Caco-2 (cell line): ENCODE data around the gene RASSF8. TPM values are rescaled to one million over a fixed set of nuclear protein-coding genes. Genes with fewer than 3 reads are reported as not detected.

Experiments
- BruUV-seq: library from RNA; stranded (reverse); fragments of 400-500 nt; replicated peaks from 2 replicates; lab custom pipeline; 2021; lab: Mats Ljungman, UMichigan
- CTCF ChIA-PET: fragments of 300-600 bp; sonication (Branson Sonifier 250); formaldehyde crosslinking; loops from one replicate; lab custom pipeline; 2022; ENCODE audit warnings: antibody characterized with exemption; lab: Charles Lee
- POLR2A ChIA-PET: fragments of 300-600 bp; sonication (Branson Sonifier 250); formaldehyde crosslinking; loops from one replicate; lab custom pipeline; 2022; ENCODE audit warnings: antibody characterized with exemption; lab: Charles Lee
- DNase-seq, 2 experiments: peaks; one replicate each; pipeline versions ENCODE4 v3.0.0 to v3.0.0-alpha.2; 2020 to 2022
- H3K27me3 ChIP-seq: replicated peaks from 2 replicates; pipeline ENCODE4 v1.6.0; 2011; ENCODE audit warnings: low read length; ENCODE audit not compliant: control insufficient read depth, insufficient read depth
- H3K36me3 ChIP-seq: 2 replicates; pipeline ENCODE4 v1.5.1; 2011; ENCODE audit warnings: low read length; ENCODE audit not compliant: control insufficient read depth, insufficient read depth
- H3K4me1 ChIP-seq: fragments of 250-450 bp; sonication (Bioruptor Pico); 2 replicates; pipeline ENCODE4 v1.5.1; 2020; ENCODE audit warnings: mild to moderate bottlenecking
- H3K4me3 ChIP-seq: 2 replicates; pipeline ENCODE4 v1.5.1; 2011; ENCODE audit warnings: low read depth, mild to moderate bottlenecking, control low read depth, low read length
- H3K9me3 ChIP-seq: fragments of 250-450 bp; sonication (Bioruptor Pico); 2 replicates; pipeline ENCODE4 v1.5.1; 2020; ENCODE audit warnings: mild to moderate bottlenecking, moderate library complexity
- H3K27ac Mint-ChIP-seq: one replicate; pipeline ENCODE4 v1.8.0; 2022; ENCODE audit warnings: mixed read lengths; ENCODE audit not compliant: unreplicated experiment
- H3K27me3 Mint-ChIP-seq: one replicate; pipeline ENCODE4 v1.8.0; 2022; ENCODE audit warnings: mixed read lengths; ENCODE audit not compliant: insufficient read depth, unreplicated experiment
- H3K36me3 Mint-ChIP-seq: one replicate; pipeline ENCODE4 v1.8.0; 2022; ENCODE audit warnings: mild to moderate bottlenecking, mixed read lengths; ENCODE audit not compliant: insufficient read depth, unreplicated experiment
- H3K4me1 Mint-ChIP-seq: one replicate; pipeline ENCODE4 v1.8.0; 2022; ENCODE audit warnings: low read depth, mixed read lengths; ENCODE audit not compliant: unreplicated experiment
- H3K4me3 Mint-ChIP-seq: one replicate; pipeline ENCODE4 v1.8.0; 2022; ENCODE audit warnings: mild to moderate bottlenecking, moderate library complexity, mixed read lengths; ENCODE audit not compliant: unreplicated experiment
- H3K9me3 Mint-ChIP-seq: one replicate; pipeline ENCODE4 v1.8.0; 2022; ENCODE audit warnings: mixed read lengths; ENCODE audit not compliant: unreplicated experiment
- intact Hi-C: fragments of 100-400 bp; cut with micrococcal nuclease; formaldehyde crosslinking; loops from one replicate; pipeline ENCODE4 v1.10.0; 2022; ENCODE audit not compliant: unreplicated experiment
- total RNA-seq: library from RNA; stranded (reverse); gene quantifications from 2 replicates; pipeline ENCODE4 v1.2.3, GENCODE V29; 2022
- TF ChIP-seq, protein P1 (sequence below), 2 experiments: fragments of 200-600 bp in 1 of 2; IDR thresholded peaks; 1 replicate in 1 of 2; 2 replicates in 1 of 2; pipeline versions ENCODE4 v1.5.1 to v1.8.0; 2011 to 2022; ENCODE audit warnings: antibody characterized with exemption in 1 of 2, control low read depth in 1 of 2, inconsistent platforms in 1 of 2, low read depth in 1 of 2, low read length in 1 of 2, mild to moderate bottlenecking in 1 of 2, moderate library complexity in 1 of 2; ENCODE audit not compliant: insufficient read depth in 1 of 2, severe bottlenecking in 1 of 2, unreplicated experiment in 1 of 2

Gene RASSF8
- total RNA-seq, 1 experiment from 2014 or later = 143 TPM

DNA sequence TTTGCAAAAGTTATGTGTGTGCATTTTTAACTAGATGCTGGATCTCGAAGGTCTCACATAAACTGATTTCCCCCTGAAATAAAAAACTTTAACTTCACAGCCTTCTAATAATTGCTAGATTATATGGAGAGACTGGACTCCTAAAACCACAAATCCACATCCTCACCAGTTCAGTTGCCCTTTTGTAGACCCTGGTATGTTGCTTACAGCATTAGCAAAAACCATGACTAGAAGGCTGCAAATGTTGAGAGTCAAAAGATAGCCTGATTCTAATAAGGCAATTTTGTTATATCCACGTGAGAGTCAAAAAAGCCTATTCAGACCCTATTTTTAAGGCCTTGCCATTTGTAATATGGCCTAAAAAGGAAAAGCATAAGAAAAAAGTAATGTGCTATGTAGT, 37.4 kb downstream of the RASSF8 start:
- no peaks in the 10 kb centered on the region for H3K9me3 Mint-ChIP-seq
- H3K27me3 Mint-ChIP-seq = no peaks in the 10 kb centered on the region
- TF ChIP-seq, protein P1, sequence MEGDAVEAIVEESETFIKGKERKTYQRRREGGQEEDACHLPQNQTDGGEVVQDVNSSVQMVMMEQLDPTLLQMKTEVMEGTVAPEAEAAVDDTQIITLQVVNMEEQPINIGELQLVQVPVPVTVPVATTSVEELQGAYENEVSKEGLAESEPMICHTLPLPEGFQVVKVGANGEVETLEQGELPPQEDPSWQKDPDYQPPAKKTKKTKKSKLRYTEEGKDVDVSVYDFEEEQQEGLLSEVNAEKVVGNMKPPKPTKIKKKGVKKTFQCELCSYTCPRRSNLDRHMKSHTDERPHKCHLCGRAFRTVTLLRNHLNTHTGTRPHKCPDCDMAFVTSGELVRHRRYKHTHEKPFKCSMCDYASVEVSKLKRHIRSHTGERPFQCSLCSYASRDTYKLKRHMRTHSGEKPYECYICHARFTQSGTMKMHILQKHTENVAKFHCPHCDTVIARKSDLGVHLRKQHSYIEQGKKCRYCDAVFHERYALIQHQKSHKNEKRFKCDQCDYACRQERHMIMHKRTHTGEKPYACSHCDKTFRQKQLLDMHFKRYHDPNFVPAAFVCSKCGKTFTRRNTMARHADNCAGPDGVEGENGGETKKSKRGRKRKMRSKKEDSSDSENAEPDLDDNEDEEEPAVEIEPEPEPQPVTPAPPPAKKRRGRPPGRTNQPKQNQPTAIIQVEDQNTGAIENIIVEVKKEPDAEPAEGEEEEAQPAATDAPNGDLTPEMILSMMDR (IDR thresholded peaks at IDR 0.05; ENCODE audit: insufficient read depth in 1 of 2, low read depth in 1 of 2, low read length in 1 of 2, severe bottlenecking in 1 of 2, unreplicated experiment in 1 of 2) = no peak
- CTCF ChIA-PET = no interaction called here
- intact Hi-C loops = loop anchor here (2.0 kb wide), 1 partner anchor 37 kb away; the partner anchor contains the start of gene RASSF8
- Histone ChIP-seq H3K36me3 (no peaks in the 10 kb centered on the region), H3K9me3 (no peaks in the 10 kb centered on the region), H3K4me1 (peaks cover 15% of the 10 kb centered on the region), H3K4me3 (no peak overlapping the region), H3K27me3 (no peaks in the 10 kb centered on the region)
- H3K4me3 Mint-ChIP-seq = no peak overlapping the region
- POLR2A ChIA-PET = no interaction called here
- BruUV-seq = no TSS peak
- peaks cover 51% of the 10 kb centered on the region for H3K4me1 Mint-ChIP-seq
- no peak overlapping the region for H3K27ac Mint-ChIP-seq
- no peaks in the 10 kb centered on the region for H3K36me3 Mint-ChIP-seq
- no peak for DNase-seq

DNA sequence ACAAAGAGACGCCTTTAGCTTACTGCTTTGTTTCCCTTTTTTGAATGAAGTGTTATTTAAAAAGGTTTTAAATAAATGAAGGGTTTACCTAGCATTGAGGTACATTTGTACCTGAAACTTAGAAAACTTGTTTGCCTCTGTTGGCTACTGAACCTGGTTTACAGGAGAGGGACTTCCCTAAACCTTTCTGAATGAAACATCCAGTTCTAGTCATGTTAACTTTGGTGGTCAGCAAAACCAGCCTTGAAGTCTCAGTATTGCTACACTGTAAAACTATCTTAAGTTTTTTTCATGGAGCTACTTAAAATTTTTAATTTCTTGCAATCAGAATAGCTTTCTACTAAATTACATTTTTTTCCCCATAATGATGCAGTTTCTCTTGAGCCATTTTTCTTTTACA, 38.2 kb downstream of the RASSF8 start:
- no peaks in the 10 kb centered on the region for H3K36me3 ChIP-seq
- intact Hi-C loops = loop anchor here (2.0 kb wide), 1 partner anchor 38 kb away; the partner anchor contains the start of gene RASSF8
- TF ChIP-seq, protein P1 (IDR thresholded peaks at IDR 0.05; ENCODE audit: insufficient read depth in 1 of 2, low read depth in 1 of 2, low read length in 1 of 2, severe bottlenecking in 1 of 2, unreplicated experiment in 1 of 2) = no peak
- ChIA-PET CTCF (no interaction called here), POLR2A (no interaction called here)
- Mint-ChIP-seq H3K27me3 (no peaks in the 10 kb centered on the region), H3K4me1 (peaks cover 51% of the 10 kb centered on the region), H3K9me3 (no peaks in the 10 kb centered on the region), H3K27ac (peak overlapping the region; percentile 50), H3K36me3 (no peaks in the 10 kb centered on the region), H3K4me3 (no peak overlapping the region)
- DNase-seq = no peak
- no peak overlapping the region for H3K4me3 ChIP-seq
- H3K4me1 ChIP-seq = peaks cover 15% of the 10 kb centered on the region
- BruUV-seq = no TSS peak
- no peaks in the 10 kb centered on the region for H3K9me3 ChIP-seq
- H3K27me3 ChIP-seq = no peaks in the 10 kb centered on the region

DNA sequence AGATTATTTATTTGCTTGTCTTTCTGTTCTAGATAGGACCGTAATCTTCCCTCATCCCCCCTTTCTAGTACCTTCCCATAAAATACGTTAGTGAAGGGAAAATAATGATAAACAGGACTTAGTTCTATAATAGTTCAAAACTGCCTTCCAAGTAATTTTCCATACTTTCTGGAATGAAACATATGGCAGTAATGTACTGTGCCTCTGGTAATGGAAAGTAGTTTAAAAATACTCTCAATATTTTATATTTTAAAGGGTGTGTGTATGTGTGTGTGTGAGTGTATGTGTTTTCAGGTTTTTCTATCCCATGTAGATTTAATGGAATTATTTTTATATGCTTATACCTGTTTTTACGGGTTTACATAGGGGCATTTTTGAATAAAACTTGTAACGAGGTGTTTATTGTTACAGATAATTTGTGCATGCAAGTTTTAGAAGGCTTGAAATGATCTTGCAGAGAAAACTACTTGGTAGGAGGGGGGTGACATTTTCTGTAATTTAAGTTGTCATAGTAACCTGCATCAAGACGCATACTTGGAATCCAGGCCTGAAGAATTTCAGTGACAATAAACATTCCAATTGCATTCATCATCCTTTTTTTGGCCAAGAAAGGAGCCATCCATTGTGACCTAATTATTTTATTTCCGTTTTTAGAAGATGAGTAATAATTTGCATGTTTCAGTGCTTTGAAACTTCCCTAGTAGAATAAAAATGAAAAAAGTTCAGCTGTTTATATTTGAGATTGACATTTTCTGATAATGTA, 38.9 kb downstream of the RASSF8 start:
- peak overlapping the region; percentile 50 for H3K27ac Mint-ChIP-seq

More for the DNA sequence above, 38.9 kb downstream of the RASSF8 start:
- ChIA-PET CTCF (no interaction called here), POLR2A (no interaction called here)
- Mint-ChIP-seq H3K4me1 (peaks cover 45% of the 10 kb centered on the region), H3K36me3 (no peaks in the 10 kb centered on the region), H3K4me3 (no peak overlapping the region), H3K9me3 (no peaks in the 10 kb centered on the region), H3K27me3 (no peaks in the 10 kb centered on the region)
- Histone ChIP-seq H3K4me3 (no peak overlapping the region), H3K9me3 (no peaks in the 10 kb centered on the region), H3K4me1 (peaks cover 15% of the 10 kb centered on the region), H3K27me3 (no peaks in the 10 kb centered on the region), H3K36me3 (no peaks in the 10 kb centered on the region)
- no TSS peak for BruUV-seq
- peak in 1 of 2 experiments; percentile 46 for DNase-seq
- TF ChIP-seq, protein P1 (IDR thresholded peaks at IDR 0.05; ENCODE audit: insufficient read depth in 1 of 2, low read depth in 1 of 2, low read length in 1 of 2, severe bottlenecking in 1 of 2, unreplicated experiment in 1 of 2) = no peak
- intact Hi-C loops = loop anchor here (2.0 kb wide), 1 partner anchor 39 kb away; the partner anchor contains the start of gene RASSF8
